Measurements from ENCODE around the gene CDC42BPB.
"Not testable (repeated sequence)": the region's sequence is repeated elsewhere in the genome, so short reads cannot be mapped to it uniquely, and the experiment has no call there.

CDC42BPB gene

GRCh38 chr14:102905116-102906108, 151.9 kb downstream of the CDC42BPB start:
- no peak for DNase-seq

DNA sequence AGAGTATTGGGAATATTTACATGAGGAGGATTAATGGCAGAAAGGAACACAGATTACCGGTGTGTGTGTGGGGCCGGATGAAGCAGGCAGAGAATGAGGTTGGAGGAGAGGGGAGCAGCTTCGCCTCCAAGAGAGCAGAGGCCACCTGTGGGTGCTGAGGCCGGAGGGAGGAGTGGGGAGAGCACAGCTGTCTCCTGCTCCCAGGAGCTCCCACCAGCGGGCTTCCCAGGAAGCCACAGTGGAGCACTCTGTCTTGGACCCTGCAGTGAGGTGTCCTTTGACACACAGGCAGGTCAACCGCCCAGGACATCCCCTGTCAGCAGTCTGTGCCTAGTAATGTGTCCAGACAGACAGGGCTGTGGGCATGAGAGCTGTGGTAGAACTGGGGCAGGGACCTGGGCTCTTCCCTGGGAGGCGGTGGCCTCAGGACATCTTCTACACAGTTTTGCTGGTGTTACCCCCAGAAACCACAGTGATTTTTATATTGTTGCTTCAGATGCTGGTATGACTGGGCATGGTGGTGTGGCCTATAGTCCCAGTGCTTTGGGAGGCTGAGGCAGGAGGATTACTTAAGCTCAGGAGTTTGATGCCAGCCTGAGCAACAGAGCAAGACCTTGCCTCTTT, 153.3 kb downstream of the CDC42BPB start:
- DNase-seq: no peak

- no peak for DNase-seq
Observed at GRCh38 chr14:102903248-102903888, 154.0 kb downstream of the CDC42BPB start.

GRCh38 chr14:102902523-102903247, 154.7 kb downstream of the CDC42BPB start:
- no peak for DNase-seq

DNA sequence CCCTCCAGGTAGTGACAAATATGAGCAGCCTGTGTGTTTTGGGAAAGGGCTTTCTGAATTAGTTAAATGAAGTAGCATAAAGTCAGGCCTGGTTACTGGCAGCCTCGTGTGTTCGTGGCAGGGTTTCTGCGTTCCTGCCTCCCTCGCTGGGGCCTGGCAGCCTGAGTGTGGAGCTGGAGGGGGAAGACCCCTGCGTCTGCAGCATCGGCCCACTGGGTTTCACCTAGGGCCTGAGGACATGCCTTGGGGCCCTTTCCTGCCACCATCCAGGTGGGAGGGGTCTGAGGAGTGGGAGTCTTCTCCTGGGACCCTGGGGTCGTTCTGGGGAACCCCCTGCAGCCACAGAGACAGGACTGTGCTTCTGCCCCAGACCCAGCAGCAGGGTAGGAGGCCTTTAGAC, 155.3 kb downstream of the CDC42BPB start:
- DNase-seq: no peak

DNA sequence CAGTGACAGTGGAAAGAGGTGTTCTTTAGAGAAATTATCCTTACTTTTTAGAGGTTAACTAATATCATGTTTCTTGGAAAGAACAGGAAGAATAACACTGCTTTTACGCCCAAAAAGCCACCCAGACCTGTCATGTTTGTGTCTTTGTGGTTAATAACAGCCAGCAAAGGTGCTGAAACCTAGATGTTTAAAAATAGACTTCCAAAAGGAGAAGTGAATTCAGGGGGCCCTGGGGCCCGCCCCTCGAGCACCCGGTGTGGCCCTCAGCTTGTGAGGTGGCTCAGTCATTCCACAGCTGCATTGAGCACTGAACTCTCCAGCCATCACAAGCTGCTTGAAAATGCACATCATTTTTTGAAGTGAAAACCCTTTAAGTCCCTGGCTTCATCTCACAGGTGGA, 155.7 kb downstream of the CDC42BPB start:
- no peak for DNase-seq

DNA sequence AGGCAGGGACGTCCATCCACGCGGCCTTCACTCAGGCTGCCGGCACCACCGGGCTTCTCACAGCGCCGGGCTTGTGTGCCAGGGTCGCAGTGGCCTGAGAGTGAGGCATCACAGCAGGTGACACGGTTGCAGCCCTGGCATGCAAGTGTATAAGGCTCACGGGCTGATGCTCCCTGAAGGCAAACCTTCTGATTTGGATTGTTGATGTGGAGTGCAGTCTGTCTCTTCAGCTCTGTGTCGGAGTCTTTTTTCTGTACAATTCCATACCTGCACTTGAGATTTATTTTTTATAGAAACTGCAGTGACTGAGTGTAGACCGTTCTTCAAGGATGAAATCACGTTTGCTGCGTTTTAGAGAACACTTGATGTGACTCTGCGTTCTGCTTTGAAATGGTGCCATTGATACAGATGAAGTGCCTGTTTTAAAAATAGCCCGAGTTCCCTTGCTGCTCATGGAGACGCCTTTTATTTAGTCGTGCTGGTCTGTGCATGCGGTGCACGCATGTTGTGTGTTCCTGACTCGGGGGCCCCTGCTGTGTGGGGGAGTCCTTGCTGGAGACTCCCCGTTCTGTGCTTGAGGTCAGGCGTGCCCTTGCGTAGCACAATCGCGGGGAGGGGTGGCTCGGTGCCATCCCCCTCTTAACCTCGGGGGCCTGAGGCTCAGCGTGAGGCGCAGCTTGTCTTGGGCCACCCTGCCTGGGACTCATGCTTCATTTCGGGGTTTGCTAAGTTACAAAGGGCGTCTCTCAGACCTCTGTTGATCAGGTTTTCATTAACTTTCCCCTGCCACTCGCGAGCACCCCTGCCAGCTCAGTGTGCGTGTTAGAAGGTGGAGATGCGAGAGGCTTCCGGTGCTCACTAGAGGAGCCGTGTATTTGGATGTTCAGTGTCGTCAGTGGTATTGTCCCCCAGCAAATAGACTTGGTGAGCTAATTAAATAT, 156.4 kb downstream of the CDC42BPB start:
- no peak for DNase-seq

DNA sequence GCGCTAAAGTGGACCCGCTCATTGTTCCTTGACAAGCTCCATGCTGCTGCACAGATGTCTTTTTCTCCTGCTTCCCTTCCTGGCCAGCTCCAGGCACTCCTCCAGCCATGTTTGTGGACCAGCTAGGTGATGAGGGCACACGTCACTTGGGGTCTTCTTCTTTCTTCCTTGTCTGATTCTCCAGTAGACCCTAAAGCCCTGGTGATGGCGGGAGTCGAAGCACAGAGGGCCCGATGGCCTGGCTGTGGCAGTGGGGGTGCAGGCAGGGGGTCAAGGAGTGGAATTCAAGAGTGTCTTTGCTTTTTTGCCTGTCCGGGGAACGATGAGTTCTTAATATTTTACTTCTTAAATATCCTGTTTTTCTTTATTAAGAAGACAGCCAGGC, 157.8 kb downstream of the CDC42BPB start:
- DNase-seq: no peak

GRCh38 chr14:102898776-102899515, 158.4 kb downstream of the CDC42BPB start:
- no peak for DNase-seq

DNA sequence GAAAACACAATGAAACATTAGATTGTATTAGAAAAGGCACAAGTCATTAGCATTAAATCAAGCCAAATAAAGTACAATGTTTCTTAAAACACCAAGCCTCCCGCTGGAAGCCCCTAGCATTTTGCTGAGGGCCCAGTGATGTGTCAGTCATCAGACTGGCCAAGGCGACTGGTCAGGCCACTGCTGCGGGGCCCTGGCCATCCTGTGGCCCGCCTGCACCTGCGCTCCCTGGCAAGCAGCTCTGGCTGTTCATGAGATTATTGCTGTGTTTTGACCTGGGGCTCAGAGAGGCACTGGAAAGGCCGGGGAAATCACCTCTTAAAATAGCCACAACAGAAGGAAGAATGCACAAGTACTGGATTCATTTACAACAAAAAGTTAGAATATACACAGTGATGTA, 159.1 kb downstream of the CDC42BPB start:
- DNase-seq: no peak

DNA sequence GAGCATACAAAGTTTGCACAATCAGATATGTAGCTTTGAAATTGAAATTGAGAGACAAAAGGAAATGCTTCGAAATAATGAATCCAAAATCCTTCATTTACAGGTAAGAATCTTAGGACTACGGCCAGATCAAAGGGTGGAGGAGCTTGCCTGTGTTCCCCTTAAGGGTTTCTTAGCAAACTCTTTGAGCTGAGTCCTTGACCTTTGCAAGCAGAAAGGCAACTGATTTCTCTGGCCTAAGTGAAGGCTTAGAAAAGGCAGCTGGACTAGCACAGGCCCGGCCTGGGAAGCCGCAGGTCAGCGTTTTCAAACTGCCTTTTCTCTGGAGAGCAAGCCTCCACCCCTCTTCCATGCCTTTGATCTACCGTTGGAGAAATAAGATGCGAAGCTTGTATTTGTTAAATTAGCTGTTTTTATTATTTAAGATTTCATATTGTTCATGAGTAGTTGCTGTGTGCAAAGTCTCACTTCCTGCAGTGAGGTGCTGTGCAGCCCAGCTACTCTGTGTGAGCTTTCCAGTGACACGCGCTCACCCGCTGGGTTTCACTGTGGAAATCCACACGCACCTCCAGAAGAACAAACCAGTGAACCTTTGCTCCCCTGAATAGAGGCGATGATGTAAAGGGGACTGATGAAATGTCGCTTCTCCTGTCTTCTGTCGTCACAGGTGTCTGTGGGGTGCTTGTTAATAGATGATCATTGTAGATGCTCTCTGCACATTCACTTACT, 159.9 kb downstream of the CDC42BPB start:
- DNase-seq: no peak

- DNase-seq: not testable (repeated sequence)
Observed at GRCh38 chr14:102896735-102897134, 160.6 kb downstream of the CDC42BPB start.

DNA sequence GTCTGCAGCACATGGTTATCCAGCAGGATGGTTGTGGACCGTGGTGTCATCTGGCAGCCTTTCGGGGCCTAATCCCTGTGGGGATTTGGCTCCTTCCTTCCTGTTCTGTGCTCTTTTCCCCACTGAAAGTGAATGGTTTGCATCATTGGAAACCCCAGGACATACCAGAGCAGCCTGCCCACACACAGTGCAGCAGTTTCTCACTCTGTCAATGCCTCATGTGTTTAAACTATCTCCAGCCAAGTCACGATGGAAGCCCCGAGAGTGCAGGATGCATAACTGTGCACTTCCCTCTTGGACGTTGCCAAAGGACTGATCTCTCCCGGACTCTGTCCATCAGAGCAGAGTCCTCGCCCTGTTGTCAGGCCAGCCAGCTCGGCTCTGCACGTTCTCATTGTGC, 163.9 kb downstream of the CDC42BPB start:
- DNase-seq: peak in 2 of 56 donors; percentile 14 to 20

GRCh38 chr14:102892651-102893050, 164.7 kb downstream of the CDC42BPB start:
- DNase-seq: no peak

DNA sequence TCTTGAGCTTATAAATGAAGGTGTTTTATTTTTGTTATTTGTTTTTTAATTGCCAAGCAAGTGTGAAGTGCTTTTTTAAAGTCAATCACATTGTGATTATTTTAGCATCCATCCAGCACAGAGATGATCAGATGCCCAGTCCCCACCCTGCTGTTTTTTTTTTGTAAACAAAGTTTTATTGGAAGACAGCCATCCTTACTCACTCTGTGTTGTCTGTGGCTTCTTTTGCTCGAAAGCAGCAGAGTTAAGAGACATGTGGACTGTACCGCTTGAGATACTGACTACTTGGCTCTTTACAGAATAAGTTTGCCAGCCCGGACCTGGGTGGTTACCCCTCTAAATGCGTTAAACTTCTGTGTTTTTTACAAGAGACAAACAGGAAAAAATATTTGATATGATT, 165.8 kb downstream of the CDC42BPB start:
- no peak for DNase-seq

DNA sequence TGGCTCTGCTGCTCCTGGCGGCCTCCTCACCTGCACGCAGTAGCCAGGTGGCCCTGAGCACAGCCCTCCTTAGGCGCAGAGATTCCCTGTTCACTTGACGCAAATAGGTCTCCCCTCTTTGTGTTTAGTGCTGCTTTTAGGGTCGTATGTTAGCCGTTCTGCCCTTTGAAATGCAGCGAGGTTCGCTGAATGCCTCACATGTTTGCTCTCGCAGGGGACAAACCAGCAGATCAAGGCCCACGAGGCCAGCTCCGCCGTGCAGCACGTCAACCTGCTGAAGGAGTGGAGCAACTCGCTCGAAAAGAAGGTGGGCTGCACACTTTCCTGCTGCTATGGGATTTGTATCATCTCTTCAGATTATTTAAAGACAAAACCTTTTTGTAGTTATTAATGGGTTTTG, 166.2 kb downstream of the CDC42BPB start:
- no peak for DNase-seq

- DNase-seq: no peak
Observed at GRCh38 chr14:102889615-102890014, 167.7 kb downstream of the CDC42BPB start.

DNA sequence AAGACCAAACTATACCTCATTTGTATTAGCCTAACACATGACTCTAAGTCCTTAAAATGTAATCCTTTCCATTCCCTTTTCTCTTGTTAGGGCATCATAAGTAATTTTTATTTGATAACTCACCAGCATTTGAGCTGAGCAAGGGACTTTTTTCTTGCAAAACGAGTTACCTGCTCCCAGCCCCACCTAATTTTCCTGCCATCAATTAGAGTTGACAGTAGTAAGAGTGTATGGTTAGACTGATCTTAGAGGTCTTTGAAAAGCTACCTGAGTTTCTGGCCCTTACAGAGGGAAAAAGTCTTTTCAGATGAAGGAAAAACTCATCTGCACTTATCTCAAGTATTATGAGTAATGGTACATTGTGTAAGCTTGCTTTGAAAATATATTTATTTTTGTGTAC, 168.6 kb downstream of the CDC42BPB start:
- no peak for DNase-seq
